HG02943 (cell line): ENCODE data around the gene BARX1.
"Not testable (repeated sequence)": the region's sequence is repeated elsewhere in the genome, so short reads cannot be mapped to it uniquely, and the experiment has no call there.

ENCODE experiments used
- ATAC-seq: cut with Tn5 transposase; IDR thresholded peaks from one replicate; pipeline ENCODE4 v1.9.1; 2021; ENCODE audit warnings: mild to moderate bottlenecking, low read depth, moderate library complexity; ENCODE audit not compliant: unreplicated experiment

The BARX1 gene

GRCh38 chr9:93955111-93955980 lies at the start of gene BARX1:
Gene BARX1 (minus strand): TSS chr9:93955355. CDS start chr9:93955146, 209 bp downstream.
- no peak for ATAC-seq

- ATAC-seq: no peak
Observed at GRCh38 chr9:94002316-94003140, 47.4 kb upstream of the BARX1 start.

DNA sequence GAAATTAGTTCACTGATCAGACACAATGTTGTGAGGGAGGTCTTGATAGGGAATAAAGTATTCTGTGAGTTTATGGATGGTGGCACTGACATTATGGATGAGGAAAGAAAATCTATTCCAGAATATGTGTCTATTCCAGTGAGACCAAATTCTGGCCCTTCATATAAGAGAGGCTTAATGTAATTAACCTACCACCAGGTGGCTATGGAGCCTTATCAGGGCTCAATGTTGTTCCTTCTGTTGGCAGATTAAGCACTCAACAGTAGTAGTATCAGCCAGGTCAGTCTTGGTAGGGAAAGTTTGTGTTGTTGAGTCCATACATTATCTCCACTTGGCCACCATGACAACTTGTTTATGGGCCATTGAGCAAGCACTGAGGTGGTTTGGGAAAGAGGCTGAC lies 41.7 kb upstream of the BARX1 start:
- ATAC-seq: no peak

DNA sequence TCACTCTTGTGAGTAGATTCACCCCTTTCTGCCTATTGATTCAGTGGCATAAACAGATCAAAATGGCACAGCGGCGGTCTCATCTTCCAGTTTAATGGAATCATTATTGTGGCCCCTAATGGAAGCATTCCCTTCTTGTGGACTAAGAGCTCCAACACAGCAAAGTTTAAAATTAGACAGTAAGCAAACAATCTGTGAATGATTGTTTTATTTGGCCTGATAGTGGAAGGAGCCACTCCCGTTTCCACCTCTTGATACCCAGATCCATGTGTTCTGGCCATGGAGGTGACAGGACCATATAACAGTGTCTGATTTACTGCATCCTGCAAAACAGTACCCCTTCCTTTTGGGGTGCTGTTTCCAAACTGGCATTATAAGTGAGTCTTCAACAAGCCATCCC lies 41.2 kb upstream of the BARX1 start:
- no peak for ATAC-seq

- no peak for ATAC-seq
Observed at GRCh38 chr9:93994545-93994944, 39.4 kb upstream of the BARX1 start.

DNA sequence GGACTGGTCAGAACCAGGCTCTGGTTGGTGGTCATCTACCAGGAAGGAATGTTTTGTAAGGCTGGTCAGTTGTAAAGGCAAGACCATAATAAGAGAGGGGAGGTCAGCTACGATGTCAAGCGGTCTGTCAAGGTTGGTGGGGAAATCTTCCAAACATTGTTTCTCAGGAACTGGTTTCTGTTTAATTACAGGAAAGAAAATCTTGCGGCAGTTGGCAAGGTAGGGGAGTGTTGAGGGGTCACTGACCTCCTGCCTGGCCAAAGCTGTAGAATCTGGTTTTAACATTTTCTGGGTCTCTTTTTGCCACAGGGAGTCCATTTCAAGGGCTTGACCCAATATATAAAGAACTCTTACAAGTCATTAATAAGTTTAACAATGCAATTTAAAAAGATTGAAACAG lies 39.0 kb upstream of the BARX1 start:
- no peak for ATAC-seq

DNA sequence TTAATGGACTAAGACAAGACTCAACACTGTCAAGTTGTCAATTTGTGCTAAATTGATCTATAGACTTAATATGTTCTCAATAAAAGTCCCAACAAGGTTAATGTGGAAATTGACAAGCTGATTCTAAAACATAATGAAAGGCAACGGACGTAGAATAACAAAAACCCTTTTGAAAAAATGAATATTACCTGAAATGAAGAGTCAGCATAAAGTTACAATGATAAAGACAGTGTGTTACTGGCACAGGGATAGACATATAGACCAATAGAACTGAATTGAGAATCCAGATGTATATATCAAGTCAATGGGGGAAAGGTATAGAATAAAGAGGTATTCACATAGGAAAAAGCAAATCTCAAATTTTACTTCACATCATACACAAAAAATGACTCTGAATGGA lies 37.7 kb upstream of the BARX1 start:
- ATAC-seq: no peak

DNA sequence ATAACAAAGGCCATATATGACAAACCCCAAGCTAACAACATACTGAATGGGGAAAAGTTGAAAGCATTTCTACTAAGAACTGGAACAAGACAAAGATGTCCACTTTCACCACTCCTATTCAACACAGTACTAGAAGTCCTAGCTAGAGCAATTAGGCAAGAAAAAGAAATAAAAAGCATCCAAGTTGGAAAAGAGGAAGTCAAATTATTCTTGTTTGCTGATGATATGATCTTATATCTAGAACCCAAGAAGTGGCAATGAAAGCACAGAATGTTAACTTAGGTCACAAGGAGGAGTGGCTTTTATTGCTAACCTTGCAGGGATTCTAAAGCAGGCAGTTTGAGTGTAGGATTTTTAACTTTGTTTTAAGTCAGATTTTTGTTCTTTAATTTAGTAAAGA lies 35.3 kb upstream of the BARX1 start:
- ATAC-seq: no peak

DNA sequence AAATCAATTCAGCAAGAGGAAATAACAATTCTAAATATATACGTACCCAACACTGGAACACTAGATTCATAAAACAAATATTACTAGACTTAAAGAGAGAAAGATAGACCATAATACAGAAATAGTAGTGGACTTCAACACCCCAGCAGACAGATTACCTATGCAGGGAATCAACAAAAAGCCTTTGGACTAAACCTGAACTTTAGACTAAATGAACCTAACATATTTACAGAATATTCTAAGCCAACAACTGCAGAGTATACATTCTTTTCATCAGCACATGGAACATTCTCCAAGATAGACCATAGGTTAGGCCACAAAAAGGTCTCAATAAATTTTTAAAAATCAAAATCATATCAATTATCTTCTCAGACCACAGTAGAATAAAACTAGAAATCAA lies 32.9 kb upstream of the BARX1 start:
- ATAC-seq: no peak

GRCh38 chr9:93984860-93985259 lies 29.7 kb upstream of the BARX1 start:
- ATAC-seq: no peak

- ATAC-seq: no peak
Observed at GRCh38 chr9:93983875-93984274, 28.7 kb upstream of the BARX1 start.

GRCh38 chr9:93979721-93980120 lies 24.6 kb upstream of the BARX1 start:
- no peak for ATAC-seq

GRCh38 chr9:93978551-93978950 lies 23.4 kb upstream of the BARX1 start:
- ATAC-seq: no peak

DNA sequence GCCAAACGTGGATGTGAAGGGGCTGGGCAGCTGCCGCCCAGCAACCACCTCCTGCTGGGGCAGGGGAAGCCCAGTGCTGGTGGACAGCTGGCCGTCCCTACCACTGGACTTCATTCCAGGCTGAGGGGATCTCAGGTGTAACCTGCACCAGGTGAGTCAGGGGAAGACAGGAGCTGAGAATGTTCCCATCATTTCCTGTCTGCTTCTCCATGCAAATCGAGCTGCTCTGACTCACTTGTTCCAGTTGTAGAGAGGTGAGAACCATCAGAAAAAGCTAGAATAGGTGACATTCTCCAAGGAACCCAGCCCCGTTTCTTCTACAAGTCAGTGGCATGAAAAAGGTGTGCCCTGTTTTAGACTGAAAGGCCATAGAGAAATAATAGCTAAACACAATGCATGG lies 21.8 kb upstream of the BARX1 start:
- no peak for ATAC-seq

DNA sequence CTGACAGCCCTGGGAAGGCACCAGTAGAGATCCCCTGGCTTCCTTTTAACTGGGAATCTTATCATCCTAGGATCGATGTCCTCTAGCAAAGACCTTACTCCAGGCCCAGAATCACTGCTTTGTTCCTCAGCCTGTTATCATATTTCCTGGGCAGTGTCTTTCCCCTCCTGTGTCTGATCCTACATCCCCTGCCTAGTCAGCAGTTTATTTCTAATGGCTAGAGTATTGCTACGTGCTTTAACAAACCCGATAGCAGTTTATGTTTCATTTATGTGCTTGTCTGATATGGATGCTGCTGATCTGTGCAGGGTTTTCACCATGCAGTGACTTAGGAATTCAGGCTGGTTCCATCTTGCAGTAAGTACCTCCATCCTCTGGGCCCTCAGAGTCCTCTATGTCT lies 20.9 kb upstream of the BARX1 start:
- no peak for ATAC-seq

- ATAC-seq: no peak
Observed at GRCh38 chr9:93975262-93975661, 20.1 kb upstream of the BARX1 start.

DNA sequence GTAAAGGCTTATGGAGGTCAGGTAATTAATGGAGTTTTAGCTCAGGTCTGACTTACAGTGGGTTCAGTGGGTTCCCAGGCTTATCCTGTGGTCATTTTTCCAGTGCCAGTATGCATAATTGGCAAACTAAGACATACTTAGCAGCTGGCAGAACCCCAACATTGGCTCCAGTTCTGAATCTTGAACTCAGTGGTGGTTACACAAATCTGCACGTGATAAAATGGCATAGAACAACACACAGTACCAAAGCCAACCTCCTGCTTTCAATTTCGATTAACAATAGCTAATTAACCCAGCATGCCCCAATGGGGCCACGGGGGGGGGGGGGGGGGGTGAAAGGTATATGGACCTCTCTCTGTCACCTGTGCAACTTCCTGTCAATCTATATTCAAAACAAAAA lies 19.0 kb upstream of the BARX1 start:
- no peak for ATAC-seq

GRCh38 chr9:93972655-93973054 lies 17.5 kb upstream of the BARX1 start:
- not testable (repeated sequence) for ATAC-seq

GRCh38 chr9:93969328-93969661 lies 14.1 kb upstream of the BARX1 start:
- no peak for ATAC-seq

DNA sequence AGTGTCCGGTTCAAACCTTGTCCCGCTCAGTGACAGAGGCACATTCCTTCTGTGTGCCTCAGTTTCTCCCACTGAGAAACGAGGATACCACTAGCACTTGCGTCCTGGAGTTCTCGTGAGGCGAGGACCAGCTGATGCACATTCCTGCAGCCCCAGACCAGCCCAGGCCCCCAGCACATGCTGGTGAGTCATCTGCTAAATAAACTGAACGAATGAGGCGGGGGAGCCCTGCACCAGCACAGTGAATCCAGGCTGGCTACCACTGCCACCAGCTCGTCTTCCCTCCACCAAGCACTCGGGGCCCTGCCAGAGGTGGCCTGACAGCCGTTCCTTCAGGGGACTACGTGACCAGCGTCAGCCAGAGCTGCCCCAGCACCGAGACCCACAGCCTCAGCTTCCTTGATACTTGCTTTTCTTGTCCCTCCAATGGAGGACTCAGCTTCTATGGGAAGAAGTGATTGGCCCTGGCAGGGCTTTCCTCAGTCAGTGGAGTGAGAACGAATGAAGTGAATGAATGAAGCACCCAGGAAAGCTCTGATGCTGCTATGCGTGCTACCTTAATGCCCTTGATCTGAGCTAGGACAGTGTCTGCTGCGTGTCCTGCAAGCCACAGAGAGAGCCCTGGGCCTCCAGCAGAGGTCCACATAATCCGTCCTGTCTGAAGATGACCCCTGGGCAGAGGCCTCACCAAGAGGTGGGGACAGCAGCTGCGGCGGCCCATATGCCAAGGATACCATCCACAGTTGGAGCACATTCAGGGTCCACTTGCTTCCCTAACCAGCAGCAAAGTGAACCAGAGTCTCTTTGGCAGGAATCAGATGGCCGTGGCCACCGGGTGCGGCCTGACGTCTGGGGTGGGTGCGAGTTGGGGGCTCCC lies 13.5 kb upstream of the BARX1 start:
- no peak for ATAC-seq
